GM18499 (cell line): Measurements from ENCODE around the gene RNPS1.
"Not testable (repeated sequence)": the region's sequence is repeated elsewhere in the genome, so short reads cannot be mapped to it uniquely, and the experiment has no call there.

Experiments
- ATAC-seq: cut with Tn5 transposase; IDR thresholded peaks from one replicate; pipeline ENCODE4 v1.9.1; 2021; ENCODE audit warnings: moderate number of reproducible peaks; ENCODE audit not compliant: insufficient read depth, unreplicated experiment

The RNPS1 gene

GRCh38 chr16:2263026-2263425 lies 4.9 kb downstream of the RNPS1 start:
- not testable (repeated sequence) for ATAC-seq

- ATAC-seq, result no peak
Observed at GRCh38 chr16:2260250-2260649, 7.7 kb downstream of the RNPS1 start.

GRCh38 chr16:2258530-2258929 lies 9.4 kb downstream of the RNPS1 start:
- not testable (repeated sequence) for ATAC-seq

- ATAC-seq, result no peak
Observed at GRCh38 chr16:2257726-2258125, 10.2 kb downstream of the RNPS1 start.

GRCh38 chr16:2256531-2257140 lies 11.3 kb downstream of the RNPS1 start:
- no peak for ATAC-seq

- no peak for ATAC-seq
Observed at GRCh38 chr16:2253293-2253692, 14.6 kb downstream of the RNPS1 start.

- no peak for ATAC-seq
Observed at GRCh38 chr16:2252806-2253148, 15.1 kb downstream of the RNPS1 start.

- peak; percentile 53 for ATAC-seq
Observed at GRCh38 chr16:2251296-2252111, 16.4 kb downstream of the RNPS1 start, which contains the start of gene ECI1. ECI1 (minus strand) TSS chr16:2251587; CDS start chr16:2251566, 21 bp downstream.

GRCh38 chr16:2250652-2251295 lies 17.2 kb downstream of the RNPS1 start:
- ATAC-seq, result peak; percentile 3

- no peak for ATAC-seq
Observed at GRCh38 chr16:2246301-2246885, 21.5 kb downstream of the RNPS1 start.

GRCh38 chr16:2244926-2245795 lies 22.8 kb downstream of the RNPS1 start:
- ATAC-seq, result no peak

GRCh38 chr16:2244301-2244700 lies 23.6 kb downstream of the RNPS1 start:
- ATAC-seq, result no peak

- no peak for ATAC-seq
Observed at GRCh38 chr16:2243781-2244180, 24.1 kb downstream of the RNPS1 start.

- no peak for ATAC-seq
Observed at GRCh38 chr16:2243031-2243528, 24.8 kb downstream of the RNPS1 start.

- no peak for ATAC-seq
Observed at GRCh38 chr16:2242598-2242997, 25.3 kb downstream of the RNPS1 start.

GRCh38 chr16:2240331-2240730 lies 27.6 kb downstream of the RNPS1 start:
- not testable (repeated sequence) for ATAC-seq

GRCh38 chr16:2238838-2239675 lies 28.9 kb downstream of the RNPS1 start:
- no peak for ATAC-seq

- no peak for ATAC-seq
Observed at GRCh38 chr16:2238150-2238837, 29.6 kb downstream of the RNPS1 start.
